Hindlimb muscle (tissue), 1 donor: ENCODE data around the gene CLIC1. TPM values are rescaled to one million over a fixed set of nuclear protein-coding genes. Genes with fewer than 3 reads are reported as not detected.

Experiments used
- DNase-seq: peaks from one replicate; pipeline ENCODE4 v3.0.0-alpha.2; 2013
- polyA plus RNA-seq: library from polyadenylated mRNA; unstranded; fragments of 120-200 nt; gene quantifications from one replicate; pipeline ENCODE4 v1.2.1, GENCODE V29; 2013; ENCODE audit not compliant: insufficient read length

CLIC1 gene
- polyA plus RNA-seq, 1 donor, result 116 TPM

GRCh38 chr6:31768363-31769257, 32.3 kb upstream of the CLIC1 start:
- DNase-seq, result no peak

- no peak for DNase-seq
Measured at GRCh38 chr6:31767096-31767645, 30.8 kb upstream of the CLIC1 start.

- DNase-seq, result peak; percentile 31
Measured at GRCh38 chr6:31765910-31766794, 29.8 kb upstream of the CLIC1 start.

- no peak for DNase-seq
Measured at GRCh38 chr6:31765559-31765909, 29.2 kb upstream of the CLIC1 start.

- DNase-seq, result no peak
Measured at GRCh38 chr6:31764198-31764597, 27.9 kb upstream of the CLIC1 start.

- DNase-seq, result no peak
Measured at GRCh38 chr6:31763619-31763940, 27.2 kb upstream of the CLIC1 start.

GRCh38 chr6:31762878-31763618, 26.7 kb upstream of the CLIC1 start:
- no peak for DNase-seq

- no peak for DNase-seq
Measured at GRCh38 chr6:31762356-31762755, 26.0 kb upstream of the CLIC1 start, which contains the start of gene SAPCD1. TSS of gene SAPCD1 (plus strand) at chr6:31762656. CDS start at chr6:31763055, 399 bp downstream.

GRCh38 chr6:31761343-31761742, 25.0 kb upstream of the CLIC1 start:
- DNase-seq, result no peak

GRCh38 chr6:31760790-31761189, 24.5 kb upstream of the CLIC1 start:
- no peak for DNase-seq

- DNase-seq, result no peak
Measured at GRCh38 chr6:31758281-31758680, 22.0 kb upstream of the CLIC1 start.

- no peak for DNase-seq
Measured at GRCh38 chr6:31752739-31753319, 16.5 kb upstream of the CLIC1 start.

- no peak for DNase-seq
Measured at GRCh38 chr6:31750411-31751022, 14.2 kb upstream of the CLIC1 start.

GRCh38 chr6:31749301-31750036, 13.1 kb upstream of the CLIC1 start:
- DNase-seq, result no peak

- no peak for DNase-seq
Measured at GRCh38 chr6:31744422-31744821, 8.1 kb upstream of the CLIC1 start.

GRCh38 chr6:31742894-31743293, 6.6 kb upstream of the CLIC1 start:
- no peak for DNase-seq

- DNase-seq, result no peak
Measured at GRCh38 chr6:31741815-31742214, 5.5 kb upstream of the CLIC1 start.

- DNase-seq, result no peak
Measured at GRCh38 chr6:31740397-31741223, 4.3 kb upstream of the CLIC1 start.

- DNase-seq, result peak; percentile 98
Measured at GRCh38 chr6:31739639-31740396, 3.5 kb upstream of the CLIC1 start, which contains the start of gene MSH5. TSS of gene MSH5 (plus strand) at chr6:31740005. CDS start at chr6:31740467, 462 bp downstream.
